Neural progenitor cell (in vitro differentiated cells): ENCODE measurements around the gene UXT. TPM values are rescaled to one million over a fixed set of nuclear protein-coding genes. Genes with fewer than 3 reads are reported as not detected.

Experiments used
- DNase-seq: peaks from one replicate; pipeline ENCODE4 v3.0.0-alpha.2; 2016; ENCODE audit warnings: low spot score
- H2AFZ ChIP-seq: fragments of 200-600 bp; sonication (generic); replicated peaks from 2 replicates; pipeline ENCODE4 v1.6.1; 2016; ENCODE audit warnings: antibody characterized with exemption
- H3F3A ChIP-seq: fragments of 200-600 bp; sonication (generic); 2 replicates; pipeline ENCODE4 v1.6.1; 2016; ENCODE audit warnings: antibody characterized with exemption, low read depth
- H3K27ac ChIP-seq: fragments of 200-600 bp; sonication (generic); 2 replicates; pipeline ENCODE4 v1.5.1; 2016; ENCODE audit warnings: mild to moderate bottlenecking
- H3K27me3 ChIP-seq: fragments of 200-600 bp; sonication (generic); 2 replicates; pipeline ENCODE4 v1.6.1; 2016; ENCODE audit warnings: mild to moderate bottlenecking, moderate library complexity
- H3K36me3 ChIP-seq: fragments of 200-600 bp; sonication (generic); 2 replicates; pipeline ENCODE4 v1.5.1; 2016
- H3K4me1 ChIP-seq: fragments of 200-600 bp; sonication (generic); 2 replicates; pipeline ENCODE4 v1.6.1; 2016; ENCODE audit warnings: mixed run types
- H3K4me2 ChIP-seq: fragments of 200-600 bp; sonication (generic); 2 replicates; pipeline ENCODE4 v1.6.1; 2016
- H3K4me3 ChIP-seq: fragments of 200-600 bp; sonication (generic); 2 replicates; pipeline ENCODE4 v1.5.1; 2016
- H3K79me2 ChIP-seq: fragments of 200-600 bp; sonication (generic); 2 replicates; pipeline ENCODE4 v1.6.1; 2016; ENCODE audit warnings: low read depth
- H3K9ac ChIP-seq: fragments of 200-600 bp; sonication (generic); 2 replicates; pipeline ENCODE4 v1.6.1; 2016
- H3K9me3 ChIP-seq: fragments of 200-600 bp; sonication (generic); 2 replicates; pipeline ENCODE4 v1.5.1; 2016; ENCODE audit warnings: low read depth
- H4K20me1 ChIP-seq: fragments of 200-600 bp; sonication (generic); 2 replicates; pipeline ENCODE4 v1.6.1; 2016; ENCODE audit warnings: low read depth
- H3K27ac Mint-ChIP-seq: 3 replicates; pipeline ENCODE4 v1.8.0; 2021; ENCODE audit warnings: mixed read lengths
- H3K27me3 Mint-ChIP-seq: 2 replicates; pipeline ENCODE4 v1.8.0; 2022; ENCODE audit warnings: low read depth, mild to moderate bottlenecking, inconsistent platforms, moderate library complexity, mixed read lengths; ENCODE audit not compliant: insufficient read depth
- H3K36me3 Mint-ChIP-seq: 3 replicates; pipeline ENCODE4 v1.8.0; 2021; ENCODE audit warnings: mixed read lengths
- H3K4me1 Mint-ChIP-seq: 3 replicates; pipeline ENCODE4 v1.8.0; 2021; ENCODE audit warnings: mixed read lengths
- H3K4me3 Mint-ChIP-seq: 3 replicates; pipeline ENCODE4 v1.8.0; 2021; ENCODE audit warnings: mild to moderate bottlenecking, moderate library complexity, mixed read lengths
- H3K9me3 Mint-ChIP-seq: 3 replicates; pipeline ENCODE4 v1.8.0; 2020; ENCODE audit warnings: mixed read lengths
- EZH2 ChIP-seq: fragments of 200-600 bp; sonication (generic); IDR thresholded peaks from 2 replicates; pipeline ENCODE4 v1.6.1; 2017; ENCODE audit warnings: antibody characterized with exemption, mild to moderate bottlenecking, moderate library complexity
- EZH2phosphoT487 ChIP-seq: fragments of 200-600 bp; sonication (generic); IDR thresholded peaks from 2 replicates; pipeline ENCODE4 v1.6.1; 2017; ENCODE audit warnings: antibody characterized with exemption
- total RNA-seq: library from RNA; depleted of rRNA; stranded (reverse); fragments of >200 nt; gene quantifications from 2 replicates; pipeline ENCODE4 v1.2.3, GENCODE V29; 2015; ENCODE audit warnings: low replicate concordance
- TF ChIP-seq, protein P1 (sequence below): fragments of 200-600 bp; sonication (generic); IDR thresholded peaks from 2 replicates; pipeline ENCODE4 v1.5.1; 2017; ENCODE audit warnings: antibody characterized with exemption, mild to moderate bottlenecking

The UXT gene
- total RNA-seq, 1 donor from 2014 or later, result 91.9 TPM

DNA sequence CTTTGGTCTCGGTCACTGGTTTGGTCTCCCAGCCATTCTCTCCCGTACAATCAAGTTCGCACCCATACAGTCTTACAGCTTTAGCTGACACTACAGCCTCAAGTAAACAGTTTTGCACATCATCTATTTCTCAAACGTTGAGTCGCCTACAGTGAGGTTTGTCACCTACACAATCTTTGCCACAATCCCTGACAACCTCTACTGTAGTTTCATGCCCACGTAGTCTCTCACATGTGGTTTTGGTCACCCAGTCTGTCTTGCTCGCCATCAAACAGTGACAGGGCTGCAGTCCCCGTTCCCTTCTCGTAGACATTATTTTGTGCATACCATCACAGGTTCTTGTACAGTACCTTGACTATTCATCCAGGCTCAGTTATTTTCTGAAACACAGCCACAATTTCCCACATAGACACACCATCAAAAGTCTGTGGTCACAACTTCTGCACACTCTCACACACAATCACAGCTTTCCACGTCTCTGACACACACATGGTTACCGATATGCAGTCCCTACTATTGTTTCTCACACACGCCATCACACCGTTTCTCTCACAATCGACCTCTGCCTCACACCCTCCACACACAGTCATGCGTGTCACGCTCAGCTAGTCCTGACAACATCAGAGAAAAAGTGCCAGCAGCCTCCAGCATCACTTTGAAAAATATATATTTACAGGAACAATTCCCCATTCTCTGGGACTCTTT is 24.0 kb downstream of the UXT start:
- peaks cover 21% of the 10 kb centered on the region for H3K9me3 Mint-ChIP-seq

GRCh38 chrX:47633689-47634590 is 25.0 kb downstream of the UXT start:
- no peaks in the 10 kb centered on the region for H3K27me3 ChIP-seq
- no peaks in the 10 kb centered on the region for H3F3A ChIP-seq
- H3K9me3 Mint-ChIP-seq, result peaks cover 16% of the 10 kb centered on the region
- H3K4me2 ChIP-seq, result no peak overlapping the region
- H3K9ac ChIP-seq, result no peak overlapping the region
- H3K79me2 ChIP-seq, result no peaks in the 10 kb centered on the region
- H3K36me3 ChIP-seq, result no peaks in the 10 kb centered on the region
- TF ChIP-seq EZH2phosphoT487 (no peak), EZH2 (no peak)
- TF ChIP-seq, protein P1, sequence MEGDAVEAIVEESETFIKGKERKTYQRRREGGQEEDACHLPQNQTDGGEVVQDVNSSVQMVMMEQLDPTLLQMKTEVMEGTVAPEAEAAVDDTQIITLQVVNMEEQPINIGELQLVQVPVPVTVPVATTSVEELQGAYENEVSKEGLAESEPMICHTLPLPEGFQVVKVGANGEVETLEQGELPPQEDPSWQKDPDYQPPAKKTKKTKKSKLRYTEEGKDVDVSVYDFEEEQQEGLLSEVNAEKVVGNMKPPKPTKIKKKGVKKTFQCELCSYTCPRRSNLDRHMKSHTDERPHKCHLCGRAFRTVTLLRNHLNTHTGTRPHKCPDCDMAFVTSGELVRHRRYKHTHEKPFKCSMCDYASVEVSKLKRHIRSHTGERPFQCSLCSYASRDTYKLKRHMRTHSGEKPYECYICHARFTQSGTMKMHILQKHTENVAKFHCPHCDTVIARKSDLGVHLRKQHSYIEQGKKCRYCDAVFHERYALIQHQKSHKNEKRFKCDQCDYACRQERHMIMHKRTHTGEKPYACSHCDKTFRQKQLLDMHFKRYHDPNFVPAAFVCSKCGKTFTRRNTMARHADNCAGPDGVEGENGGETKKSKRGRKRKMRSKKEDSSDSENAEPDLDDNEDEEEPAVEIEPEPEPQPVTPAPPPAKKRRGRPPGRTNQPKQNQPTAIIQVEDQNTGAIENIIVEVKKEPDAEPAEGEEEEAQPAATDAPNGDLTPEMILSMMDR, result no peak
- H3K4me3 ChIP-seq, result no peak overlapping the region
- no peaks in the 10 kb centered on the region for H3K27me3 Mint-ChIP-seq
- no peak overlapping the region for H3K27ac Mint-ChIP-seq
- peaks cover 4% of the 10 kb centered on the region for H3K4me1 ChIP-seq
- H3K9me3 ChIP-seq, result no peaks in the 10 kb centered on the region
- DNase-seq, result no peak
- H2AFZ ChIP-seq, result no peak overlapping the region
- no peak overlapping the region for H3K27ac ChIP-seq
- H3K4me3 Mint-ChIP-seq, result no peak overlapping the region
- no peaks in the 10 kb centered on the region for H3K4me1 Mint-ChIP-seq
- H3K36me3 Mint-ChIP-seq, result peaks cover 11% of the 10 kb centered on the region
- no peaks in the 10 kb centered on the region for H4K20me1 ChIP-seq

More for the DNA sequence above, 24.0 kb downstream of the UXT start:
- H3K4me3 Mint-ChIP-seq, result no peak overlapping the region
- no peaks in the 10 kb centered on the region for H3K36me3 ChIP-seq
- H3K9ac ChIP-seq, result no peak overlapping the region
- no peaks in the 10 kb centered on the region for H3K79me2 ChIP-seq
- DNase-seq, result no peak
- H3K4me3 ChIP-seq, result no peak overlapping the region
- H3F3A ChIP-seq, result no peaks in the 10 kb centered on the region
- H3K9me3 ChIP-seq, result no peaks in the 10 kb centered on the region
- H3K27me3 Mint-ChIP-seq, result no peaks in the 10 kb centered on the region
- no peak overlapping the region for H3K27ac Mint-ChIP-seq
- peaks cover 4% of the 10 kb centered on the region for H3K4me1 ChIP-seq
- H3K27ac ChIP-seq, result no peak overlapping the region
- H4K20me1 ChIP-seq, result no peaks in the 10 kb centered on the region
- H3K4me2 ChIP-seq, result no peak overlapping the region
- no peaks in the 10 kb centered on the region for H3K27me3 ChIP-seq
- TF ChIP-seq EZH2phosphoT487 (no peak), EZH2 (no peak)
- TF ChIP-seq, protein P1, result no peak
- no peak overlapping the region for H2AFZ ChIP-seq
- H3K4me1 Mint-ChIP-seq, result no peaks in the 10 kb centered on the region
- peaks cover 18% of the 10 kb centered on the region for H3K36me3 Mint-ChIP-seq

GRCh38 chrX:47632666-47633065 is 26.3 kb downstream of the UXT start:
- Histone ChIP-seq H4K20me1 (no peaks in the 10 kb centered on the region), H3K9me3 (no peaks in the 10 kb centered on the region), H3K79me2 (no peaks in the 10 kb centered on the region), H3K36me3 (no peaks in the 10 kb centered on the region), H3K4me1 (peaks cover 4% of the 10 kb centered on the region), H3K9ac (no peak overlapping the region), H3K27ac (no peak overlapping the region), H3K27me3 (no peaks in the 10 kb centered on the region), H2AFZ (no peak overlapping the region), H3K4me3 (no peak overlapping the region), H3F3A (no peaks in the 10 kb centered on the region), H3K4me2 (no peak overlapping the region)
- H3K36me3 Mint-ChIP-seq, result peaks cover 6% of the 10 kb centered on the region
- no peaks in the 10 kb centered on the region for H3K4me1 Mint-ChIP-seq
- peaks cover 1% of the 10 kb centered on the region for H3K27me3 Mint-ChIP-seq
- DNase-seq, result no peak
- TF ChIP-seq EZH2phosphoT487 (no peak), EZH2 (no peak)
- TF ChIP-seq, protein P1, result no peak
- peaks cover 16% of the 10 kb centered on the region for H3K9me3 Mint-ChIP-seq
- no peak overlapping the region for H3K4me3 Mint-ChIP-seq
- H3K27ac Mint-ChIP-seq, result no peak overlapping the region
